IMR-90 (cell line): Measurements from ENCODE around the gene PLTP. TPM values are rescaled to one million over a fixed set of nuclear protein-coding genes. Genes with fewer than 3 reads are reported as not detected.

Experiments
- ATAC-seq: fragments of 200-7000 bp; cut with Tn5 transposase; 2 replicates; pipeline ENCODE4 v1.9.1; 2020; ENCODE audit warnings: low read depth, mild to moderate bottlenecking, moderate library complexity
- BruUV-seq: library from RNA; stranded (reverse); fragments of 400-500 nt; replicated peaks from 2 replicates; lab custom pipeline; 2021; lab: Mats Ljungman, UMichigan
- CTCF ChIA-PET: fragments of 300-600 bp; formaldehyde crosslinking; extraction: SDS; loops from one replicate; lab custom pipeline; 2021; ENCODE audit warnings: antibody characterized with exemption; lab: Yijun Ruan, JAX
- POLR2A ChIA-PET: fragments of 300-600 bp; sonication (Branson Sonifier 250); formaldehyde crosslinking; loops from one replicate; lab custom pipeline; 2022; ENCODE audit warnings: antibody characterized with exemption; ENCODE audit not compliant: unreplicated experiment; lab: Charles Lee
- DNase-seq: peaks from one replicate; pipeline ENCODE4 v3.0.0; 2013
- H2AFZ ChIP-seq: replicated peaks from 2 replicates; pipeline ENCODE3; 2013; ENCODE audit warnings: low read length, mild to moderate bottlenecking; ENCODE audit not compliant: poor library complexity
- H2AK5ac ChIP-seq: 2 replicates; pipeline ENCODE4 v1.6.1; 2013; ENCODE audit warnings: low read depth, low read length, inconsistent platforms
- H2AK9ac ChIP-seq: replicated peaks from 2 replicates; pipeline ENCODE3; 2013; ENCODE audit warnings: mild to moderate bottlenecking, low read depth, low read length, moderate library complexity; ENCODE audit not compliant: poor library complexity
- H2BK120ac ChIP-seq: 2 replicates; pipeline ENCODE4 v1.6.1; 2013; ENCODE audit warnings: low read depth, low read length, inconsistent platforms
- H2BK15ac ChIP-seq: 3 replicates; pipeline ENCODE4 v1.6.1; 2013; ENCODE audit warnings: low read depth, low read length, inconsistent platforms
- H2BK20ac ChIP-seq: 2 replicates; pipeline ENCODE4 v1.6.1; 2013; ENCODE audit warnings: low read depth, mild to moderate bottlenecking, inconsistent platforms, low read length, moderate library complexity
- H2BK5ac ChIP-seq: 2 replicates; pipeline ENCODE4 v1.6.1; 2013; ENCODE audit warnings: mild to moderate bottlenecking, low read depth, low read length, inconsistent platforms; ENCODE audit not compliant: poor library complexity, severe bottlenecking
- H3K14ac ChIP-seq: replicated peaks from 2 replicates; pipeline ENCODE4 v1.6.1; 2013; ENCODE audit warnings: low read depth, low read length, inconsistent platforms
- H3K18ac ChIP-seq: 2 replicates; pipeline ENCODE4 v1.6.1; 2013; ENCODE audit warnings: low read depth, low read length, control low read depth
- H3K23ac ChIP-seq: 2 replicates; pipeline ENCODE4 v1.6.1; 2013; ENCODE audit warnings: low read depth, low read length, inconsistent platforms
- H3K27ac ChIP-seq: 2 replicates; pipeline ENCODE4 v1.5.1; 2013; ENCODE audit warnings: mild to moderate bottlenecking, control low read depth, low read length; ENCODE audit not compliant: insufficient read depth
- H3K27me3 ChIP-seq: 2 replicates; pipeline ENCODE4 v1.6.1; 2013; ENCODE audit warnings: low read length; ENCODE audit not compliant: control insufficient read depth, insufficient read depth
- H3K36me3 ChIP-seq: 2 replicates; pipeline ENCODE4 v1.6.1; 2013; ENCODE audit warnings: low read length, mixed read lengths; ENCODE audit not compliant: control insufficient read depth, insufficient read depth
- H3K4ac ChIP-seq: 2 replicates; pipeline ENCODE4 v1.6.1; 2013; ENCODE audit warnings: low read depth, low read length, inconsistent platforms
- H3K4me1 ChIP-seq: 2 replicates; pipeline ENCODE4 v1.6.1; 2013; ENCODE audit warnings: low read length, mixed read lengths; ENCODE audit not compliant: control insufficient read depth, insufficient read depth
- H3K4me2 ChIP-seq: 2 replicates; pipeline ENCODE4 v1.6.1; 2013; ENCODE audit warnings: low read depth, mild to moderate bottlenecking, control low read depth, low read length, moderate library complexity
- H3K4me3 ChIP-seq: 2 replicates; pipeline ENCODE4 v1.5.1; 2013; ENCODE audit warnings: low read depth, mild to moderate bottlenecking, control low read depth, low read length, moderate library complexity; ENCODE audit not compliant: insufficient read depth
- H3K56ac ChIP-seq: 2 replicates; pipeline ENCODE4 v1.6.1; 2013; ENCODE audit warnings: low read length, inconsistent platforms; ENCODE audit not compliant: insufficient read depth; ENCODE audit errors: extremely low read depth
- H3K79me1 ChIP-seq, 2 experiments: 2 replicates each; pipeline ENCODE4 v1.6.1; 2013; ENCODE audit warnings: low read length in 2 of 2, inconsistent platforms in 1 of 2, low read depth in 1 of 2
- H3K9ac ChIP-seq: 2 replicates; pipeline ENCODE4 v1.6.1; 2013; ENCODE audit warnings: low read depth, low read length, control low read depth
- H3K9me1 ChIP-seq: 2 replicates; pipeline ENCODE4 v1.6.1; 2013; ENCODE audit warnings: low read length, inconsistent platforms; ENCODE audit not compliant: insufficient read depth
- H3K9me3 ChIP-seq: 2 replicates; pipeline ENCODE4 v1.6.1; 2013; ENCODE audit warnings: low read length; ENCODE audit not compliant: control insufficient read depth, insufficient read depth
- H4K20me1 ChIP-seq: 2 replicates; pipeline ENCODE4 v1.6.1; 2013; ENCODE audit warnings: low read length, inconsistent platforms; ENCODE audit not compliant: insufficient read depth
- H4K5ac ChIP-seq: 2 replicates; pipeline ENCODE4 v1.6.1; 2013; ENCODE audit warnings: mild to moderate bottlenecking, low read depth, low read length, control low read depth
- H4K8ac ChIP-seq, 2 experiments: 2 replicates each; pipeline ENCODE4 v1.6.1; 2013; ENCODE audit warnings: low read depth in 2 of 2, low read length in 2 of 2, control low read depth in 1 of 2, inconsistent platforms in 1 of 2
- H4K91ac ChIP-seq: 2 replicates; pipeline ENCODE4 v1.6.1; 2013; ENCODE audit warnings: low read depth, low read length, inconsistent platforms; ENCODE audit not compliant: insufficient read depth
- BHLHE40 ChIP-seq: fragments of 150-350 bp; IDR thresholded peaks from 2 replicates; pipeline ENCODE4 v1.6.1; 2016; ENCODE audit warnings: mild to moderate bottlenecking, low read depth, low read length
- CTCF ChIP-seq: conservative IDR thresholded peaks from 2 replicates; pipeline ENCODE4 v1.5.1; 2012; ENCODE audit warnings: mild to moderate bottlenecking, low read depth, low read length, improper control_type of control experiment
- FOS ChIP-seq: fragments of 150-350 bp; IDR thresholded peaks from 2 replicates; pipeline ENCODE4 v1.6.1; 2016; ENCODE audit warnings: low read depth, low read length
- RAD21 ChIP-seq: IDR thresholded peaks from 2 replicates; pipeline ENCODE4 v1.6.1; 2012; ENCODE audit warnings: low read length, improper control_type of control experiment
- WGBS, 2 experiments: methylation state at CpG; one replicate each; pipeline versions ENCODE4 v1.1.5 to v1.1.7; 2013; ENCODE audit warnings: missing lambda C conversion rate in 2 of 2; ENCODE audit not compliant: insufficient read length in 1 of 2; ENCODE audit errors: extremely low coverage in 2 of 2; 5-methylcytosine and 5-hydroxymethylcytosine counted together
- dilution Hi-C: fragments of 300-500 bp; cut with HindIII; formaldehyde crosslinking; loops from one replicate; pipeline ENCODE4 v1.14.3; 2018; ENCODE audit warnings: low sequenced_read_pairs; ENCODE audit not compliant: unreplicated experiment
- in situ Hi-C: fragments of 300-500 bp; cut with MboI; formaldehyde crosslinking; loops from 3 replicates; pipeline ENCODE4 v1.14.3; 2019; ENCODE audit warnings: low sequenced_read_pairs, inconsistent platforms, mixed read lengths
- intact Hi-C: fragments of 100-400 bp; cut with micrococcal nuclease; formaldehyde crosslinking; loops from 2 replicates; pipeline ENCODE4 v1.10.0; 2022
- polyA plus RNA-seq, 3 experiments: library from polyadenylated mRNA; depleted of rRNA; stranded (reverse); fragments of >200 nt; gene quantifications; 2 replicates each; pipeline ENCODE4 v1.2.3, GENCODE V29; 2012; ENCODE audit warnings: low replicate concordance in 1 of 3
- total RNA-seq: library from RNA; depleted of rRNA; stranded (reverse); fragments of >200 nt; gene quantifications from 2 replicates; pipeline ENCODE4 v1.2.3, GENCODE V29; 2012
- TF ChIP-seq, protein P1 (sequence below): fragments of 150-350 bp; IDR thresholded peaks from 2 replicates; pipeline ENCODE4 v1.6.1; 2017; ENCODE audit warnings: mild to moderate bottlenecking, antibody characterized with exemption, low read length, low read depth

The PLTP gene
- total and polyA plus RNA-seq, 2 of the 4 experiments (the other 2 are of a cell fraction): 5.4 to 55.8 TPM

GRCh38 chr20:45952861-45953260 lies 40.9 kb upstream of the PLTP start:
- CTCF ChIA-PET: interaction anchor here (0.6 kb wide), 1 partner anchor 9 kb away, joined by 3 read pairs; no protein-coding TSS in a partner anchor
- Histone ChIP-seq H2BK5ac (no peak overlapping the region), H2AK5ac (no peak overlapping the region), H3K14ac (no peak overlapping the region), H3K4me2 (no peak overlapping the region), H3K4me1 (no peaks in the 10 kb centered on the region), H3K23ac (no peak overlapping the region), H3K79me1 (peaks cover 0 to 2% of the 10 kb centered on the region in 2 experiments; a peak in 1 of 4 replicates), H2AK9ac (no peak overlapping the region), H3K4me3 (no peak overlapping the region), H2BK20ac (no peak overlapping the region), H3K18ac (no peak overlapping the region), H3K27me3 (no peaks in the 10 kb centered on the region), H2BK15ac (no peak overlapping the region), H4K5ac (no peak overlapping the region), H2AFZ (no peak overlapping the region), H3K27ac (no peak overlapping the region), H4K91ac (no peak overlapping the region), H3K56ac (no peak overlapping the region), H3K36me3 (peaks cover 70% of the 10 kb centered on the region), H3K9ac (no peak overlapping the region), H2BK120ac (no peak overlapping the region), H3K9me3 (no peaks in the 10 kb centered on the region), H4K20me1 (peaks cover 4% of the 10 kb centered on the region; the same call in 1 of the 2 replicates), H3K9me1 (peaks cover 7% of the 10 kb centered on the region; the same call in 1 of the 2 replicates), H3K4ac (no peak overlapping the region), H4K8ac (no peak overlapping the region)
- intact Hi-C loops (no loop called here), in situ Hi-C loops (no loop called here), dilution Hi-C loops (no loop called here)
- no peak for DNase-seq
- BruUV-seq: no TSS peak
- ATAC-seq: no peak
- 91% methylated on average over 5 of the region's 5 CpGs; no CpG with 5 or more reads in 1 of the 2 experiments for WGBS, 2 experiments
- TF ChIP-seq RAD21 (no peak), BHLHE40 (no peak), FOS (no peak), CTCF (no peak)
- TF ChIP-seq, protein P1, sequence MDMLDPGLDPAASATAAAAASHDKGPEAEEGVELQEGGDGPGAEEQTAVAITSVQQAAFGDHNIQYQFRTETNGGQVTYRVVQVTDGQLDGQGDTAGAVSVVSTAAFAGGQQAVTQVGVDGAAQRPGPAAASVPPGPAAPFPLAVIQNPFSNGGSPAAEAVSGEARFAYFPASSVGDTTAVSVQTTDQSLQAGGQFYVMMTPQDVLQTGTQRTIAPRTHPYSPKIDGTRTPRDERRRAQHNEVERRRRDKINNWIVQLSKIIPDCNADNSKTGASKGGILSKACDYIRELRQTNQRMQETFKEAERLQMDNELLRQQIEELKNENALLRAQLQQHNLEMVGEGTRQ: no peak
- POLR2A ChIA-PET: no interaction called here
